NT2/D1 (cell line): Measurements from ENCODE around the gene IDH3A.
A peak's percentile ranks its signal among the peaks of the same experiment; 100 is the strongest.

ENCODE experiments used
- DNase-seq: peaks from one replicate; pipeline ENCODE4 v3.0.0-alpha.2; 2011; ENCODE audit warnings: low read depth, low spot score
- H3K27me3 ChIP-seq: 2 replicates; pipeline ENCODE4 v1.6.0; 2011; ENCODE audit warnings: mild to moderate bottlenecking; ENCODE audit not compliant: insufficient read length, insufficient read depth
- H3K36me3 ChIP-seq: 2 replicates; pipeline ENCODE4 v1.6.1; 2011; ENCODE audit warnings: mild to moderate bottlenecking, low read length, mixed read lengths; ENCODE audit not compliant: insufficient read depth, insufficient read length
- H3K4me1 ChIP-seq: 2 replicates; pipeline ENCODE4 v1.5.1; 2011; ENCODE audit not compliant: insufficient read depth, insufficient read length
- H3K4me3 ChIP-seq: 2 replicates; pipeline ENCODE4 v1.5.1; 2011; ENCODE audit warnings: low read depth; ENCODE audit not compliant: insufficient read length
- H3K9ac ChIP-seq: 2 replicates; pipeline ENCODE4 v1.6.0; 2011; ENCODE audit warnings: low read depth; ENCODE audit not compliant: insufficient read length
- H3K9me3 ChIP-seq: 2 replicates; pipeline ENCODE4 v1.5.1; 2011; ENCODE audit warnings: mild to moderate bottlenecking, low read length; ENCODE audit not compliant: insufficient read depth
- SUZ12 ChIP-seq: IDR thresholded peaks from 2 replicates; pipeline ENCODE4 v1.6.1; 2011; ENCODE audit not compliant: insufficient read length, insufficient read depth; ENCODE audit errors: extremely low read depth
- YY1 ChIP-seq: IDR thresholded peaks from 2 replicates; pipeline ENCODE4 v1.6.1; 2011; ENCODE audit not compliant: insufficient read length, insufficient read depth
- ZNF274 ChIP-seq: IDR thresholded peaks from 2 replicates; pipeline ENCODE4 v1.6.1; 2011; ENCODE audit warnings: mild to moderate bottlenecking, low read depth, low read length

Gene IDH3A

GRCh38 chr15:78205337-78205736, 56.2 kb downstream of the IDH3A start:
- Histone ChIP-seq H3K27me3 (no peaks in the 10 kb centered on the region), H3K4me1 (peaks cover 18% of the 10 kb centered on the region), H3K36me3 (no peaks in the 10 kb centered on the region), H3K4me3 (no peak overlapping the region), H3K9me3 (no peaks in the 10 kb centered on the region), H3K9ac (no peak overlapping the region)
- DNase-seq: no peak
- TF ChIP-seq ZNF274: no peak
- TF ChIP-seq YY1: no peak
- TF ChIP-seq SUZ12: no peak

DNA sequence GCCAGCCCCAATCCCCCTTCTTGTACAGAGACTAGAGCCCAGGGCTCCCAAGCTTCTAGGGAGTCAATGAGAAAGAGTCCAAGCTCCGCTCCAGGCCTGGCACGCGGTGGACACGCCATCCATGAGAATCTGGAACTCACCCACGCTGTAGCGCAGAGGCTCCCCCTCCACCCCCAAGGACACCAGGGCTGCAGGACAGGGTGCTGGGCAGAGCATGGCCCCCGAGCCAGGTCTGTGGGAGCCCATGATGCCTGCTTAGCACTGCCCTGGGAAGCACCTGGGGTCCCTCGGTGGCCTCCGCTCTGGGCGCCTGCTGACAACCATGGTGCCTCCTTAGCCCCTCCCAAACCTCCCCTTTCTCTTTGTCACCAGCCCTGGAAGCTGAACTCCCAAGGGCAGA, 56.7 kb downstream of the IDH3A start:
- no peaks in the 10 kb centered on the region for H3K9me3 ChIP-seq
- no peak overlapping the region for H3K9ac ChIP-seq
- H3K4me3 ChIP-seq: no peak overlapping the region
- TF ChIP-seq YY1 (no peak), ZNF274 (no peak), SUZ12 (no peak)
- DNase-seq: no peak
- H3K4me1 ChIP-seq: peaks cover 18% of the 10 kb centered on the region
- H3K27me3 ChIP-seq: no peaks in the 10 kb centered on the region
- no peaks in the 10 kb centered on the region for H3K36me3 ChIP-seq

- Histone ChIP-seq H3K36me3 (no peaks in the 10 kb centered on the region), H3K9me3 (no peaks in the 10 kb centered on the region), H3K9ac (peak overlapping the region; percentile 33), H3K4me3 (no peak overlapping the region), H3K27me3 (no peaks in the 10 kb centered on the region), H3K4me1 (peaks cover 18% of the 10 kb centered on the region)
- TF ChIP-seq ZNF274: no peak
- TF ChIP-seq YY1: no peak
- no peak for TF ChIP-seq SUZ12
- DNase-seq: peak; percentile 38
Measured at GRCh38 chr15:78206326-78207109, 57.4 kb downstream of the IDH3A start.

DNA sequence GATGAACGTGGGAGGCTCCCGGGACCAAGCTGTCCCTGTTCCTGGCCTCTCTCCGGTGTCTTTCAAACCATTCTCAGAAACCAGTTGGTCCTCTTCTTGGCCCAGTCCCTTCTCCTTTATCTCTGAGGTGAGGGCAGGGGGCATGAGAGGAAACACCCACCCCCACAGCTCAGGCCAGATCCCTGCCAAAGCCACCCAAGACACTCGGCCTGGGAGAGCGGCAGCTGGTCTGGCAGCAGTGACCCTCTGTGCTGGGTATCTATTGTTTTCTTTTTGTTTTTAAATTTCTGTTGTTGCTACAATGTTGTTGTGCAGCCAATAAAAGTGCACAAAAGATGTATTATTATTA, 57.9 kb downstream of the IDH3A start:
- TF ChIP-seq ZNF274 (no peak), YY1 (no peak), SUZ12 (no peak)
- no peak for DNase-seq

GRCh38 chr15:78207641-78208340, 58.6 kb downstream of the IDH3A start:
- no peak for DNase-seq
- Histone ChIP-seq H3K4me1 (peaks cover 20% of the 10 kb centered on the region), H3K27me3 (no peaks in the 10 kb centered on the region)

More for the DNA sequence above, 57.9 kb downstream of the IDH3A start:
- Histone ChIP-seq H3K4me3 (no peak overlapping the region), H3K27me3 (no peaks in the 10 kb centered on the region), H3K36me3 (no peaks in the 10 kb centered on the region), H3K9ac (no peak overlapping the region), H3K9me3 (no peaks in the 10 kb centered on the region), H3K4me1 (peaks cover 20% of the 10 kb centered on the region)

DNA sequence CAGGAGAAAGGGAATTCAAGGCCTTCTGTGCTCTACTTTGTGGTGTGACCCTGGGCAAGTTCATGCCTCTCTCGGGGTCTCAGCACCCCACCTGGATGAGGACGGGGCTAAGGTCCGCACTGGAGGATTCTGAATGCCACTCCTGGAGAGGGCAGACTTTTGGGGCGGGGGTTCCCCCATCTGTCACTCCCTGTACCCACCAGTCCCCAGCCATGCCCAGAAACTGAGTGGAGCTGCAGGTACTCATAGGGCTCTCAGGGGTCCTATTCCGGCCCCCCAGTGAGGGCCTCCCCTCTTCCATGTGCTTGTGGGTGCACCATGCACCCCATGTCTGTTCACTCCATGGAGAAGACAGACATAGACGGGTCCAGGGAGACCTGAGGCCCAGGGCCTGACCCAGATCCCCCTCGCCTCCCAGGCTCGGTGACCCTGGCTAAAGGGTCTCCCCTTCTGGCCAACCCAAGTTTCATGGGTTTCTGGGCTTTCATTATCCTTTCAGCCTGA, 59.2 kb downstream of the IDH3A start:
- Histone ChIP-seq H3K27me3 (no peaks in the 10 kb centered on the region), H3K4me1 (peaks cover 26% of the 10 kb centered on the region), H3K9me3 (no peaks in the 10 kb centered on the region), H3K36me3 (no peaks in the 10 kb centered on the region), H3K4me3 (no peak overlapping the region), H3K9ac (no peak overlapping the region)
- TF ChIP-seq YY1 (no peak), SUZ12 (no peak)
- DNase-seq: no peak

More at GRCh38 chr15:78207641-78208340, 58.6 kb downstream of the IDH3A start:
- TF ChIP-seq YY1 (no peak), SUZ12 (no peak), ZNF274 (no peak)
- no peak overlapping the region for H3K4me3 ChIP-seq
- H3K9me3 ChIP-seq: no peaks in the 10 kb centered on the region
- H3K36me3 ChIP-seq: no peaks in the 10 kb centered on the region
- no peak overlapping the region for H3K9ac ChIP-seq

- H3K4me3 ChIP-seq: no peak overlapping the region
- TF ChIP-seq YY1 (no peak), SUZ12 (no peak), ZNF274 (no peak)
- H3K9me3 ChIP-seq: no peaks in the 10 kb centered on the region
- H3K36me3 ChIP-seq: no peaks in the 10 kb centered on the region
- H3K4me1 ChIP-seq: peaks cover 33% of the 10 kb centered on the region
- no peak for DNase-seq
- H3K9ac ChIP-seq: no peak overlapping the region
- H3K27me3 ChIP-seq: no peaks in the 10 kb centered on the region
Measured at GRCh38 chr15:78208887-78209645, 59.9 kb downstream of the IDH3A start.
